Breast epithelium (tissue), 4 donors: ENCODE results near the gene ZNF181. TPM values are rescaled to one million over a fixed set of nuclear protein-coding genes. Genes with fewer than 3 reads are reported as not detected.

Experiments used
- DNase-seq, 2 donors: peaks; one replicate each; pipeline ENCODE4 v3.0.0-alpha.2; 2019; ENCODE audit warnings: low spot score in 2 of 2
- H3K27ac ChIP-seq, 2 donors: fragments of 200-600 bp; sonication (generic) in 1 of 2; one replicate each; pipeline ENCODE4 v1.5.1; 2016 to 2019; ENCODE audit warnings: mild to moderate bottlenecking in 1 of 2
- H3K27me3 ChIP-seq, 2 donors: fragments of 200-600 bp; sonication (generic) in 1 of 2; one replicate each; pipeline versions ENCODE4 v1.5.1 to v1.6.0; 2017 to 2019; ENCODE audit warnings: control low read depth in 1 of 2, mild to moderate bottlenecking in 1 of 2
- H3K36me3 ChIP-seq: fragments of 200-600 bp; one replicate; pipeline ENCODE4 v1.5.1; 2019
- H3K4me1 ChIP-seq, 2 donors: fragments of 200-600 bp; sonication (generic); one replicate each; pipeline ENCODE4 v1.5.1; 2016 to 2019; ENCODE audit warnings: control low read depth in 1 of 2
- H3K4me3 ChIP-seq, 3 donors: fragments of 200-600 bp; sonication (generic); 1 replicate in 2 of 3; 2 replicates in 1 of 3; pipeline ENCODE4 v1.5.1; 2016 to 2019; ENCODE audit warnings: mild to moderate bottlenecking in 3 of 3, moderate library complexity in 2 of 3
- H3K9me3 ChIP-seq, 2 donors: fragments of 200-600 bp; sonication (generic) in 1 of 2; one replicate each; pipeline ENCODE4 v1.5.1; 2016 to 2019; ENCODE audit warnings: control low read depth in 1 of 2
- POLR2A ChIP-seq: fragments of 450-650 bp; IDR thresholded peaks from one replicate; pipeline ENCODE4 v1.6.1; 2016; ENCODE audit warnings: antibody characterized with exemption, mild to moderate bottlenecking, moderate library complexity
- POLR2AphosphoS5 ChIP-seq, 3 donors: sonication (generic); formaldehyde crosslinking; IDR thresholded peaks; one replicate each; pipeline ENCODE4 v1.6.1; 2017; ENCODE audit warnings: antibody characterized with exemption in 3 of 3
- intact Hi-C: fragments of 100-400 bp; cut with DNase I; formaldehyde crosslinking; loops from one replicate; pipeline ENCODE4 v1.15.1; 2023; ENCODE audit warnings: low total_unique reads
- total RNA-seq, 3 donors: library from RNA; depleted of rRNA; stranded (reverse); fragments of >200 nt; gene quantifications; one replicate each; pipeline ENCODE4 v1.1.0, GENCODE V29; 2016
- TF ChIP-seq, protein P1 (sequence below), 3 donors: fragments of 450-650 bp; IDR thresholded peaks; one replicate each; pipeline ENCODE4 v1.5.1; 2016 to 2017; ENCODE audit warnings: antibody characterized with exemption in 3 of 3, mild to moderate bottlenecking in 3 of 3, moderate library complexity in 3 of 3

The ZNF181 gene
- total RNA-seq, 3 donors from 2014 or later = 15.7 to 48.3 (median 22.0) TPM

DNA sequence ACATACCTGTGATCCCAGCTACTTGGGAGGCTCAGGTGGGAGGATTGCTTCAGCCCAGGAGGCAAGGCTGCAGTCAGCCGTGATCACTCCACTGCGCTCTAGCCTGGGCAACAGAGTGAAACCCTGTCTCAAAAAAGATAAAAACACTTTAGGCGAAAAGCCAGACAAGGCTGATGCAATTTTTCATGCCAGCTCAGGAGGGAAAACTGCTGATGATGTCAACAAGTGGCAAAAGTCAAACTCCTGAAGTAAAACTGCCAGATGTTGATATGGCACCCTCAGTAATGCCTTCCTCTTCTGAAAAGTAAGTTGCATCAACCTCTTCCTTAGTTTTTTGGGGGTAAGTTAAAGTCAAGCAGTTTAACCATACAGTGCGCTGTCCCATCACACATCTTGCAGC, 23.4 kb downstream of the ZNF181 start:
- no peak for TF ChIP-seq POLR2A
- H3K4me3 ChIP-seq = no peak overlapping the region
- H3K27ac ChIP-seq = no peak overlapping the region
- no peak for DNase-seq
- H3K27me3 ChIP-seq = no peaks in the 10 kb centered on the region
- peaks cover 16% of the 10 kb centered on the region for H3K36me3 ChIP-seq
- peaks cover 75 to 99% of the 10 kb centered on the region in 2 donors for H3K9me3 ChIP-seq
- intact Hi-C loops = no loop called here
- no peaks in the 10 kb centered on the region for H3K4me1 ChIP-seq

GRCh38 chr19:34759218-34759917, 25.3 kb downstream of the ZNF181 start:
- no peak for TF ChIP-seq POLR2AphosphoS5 (IDR thresholded peaks at IDR 0.05)
- no peak for TF ChIP-seq POLR2A
- TF ChIP-seq, protein P1, sequence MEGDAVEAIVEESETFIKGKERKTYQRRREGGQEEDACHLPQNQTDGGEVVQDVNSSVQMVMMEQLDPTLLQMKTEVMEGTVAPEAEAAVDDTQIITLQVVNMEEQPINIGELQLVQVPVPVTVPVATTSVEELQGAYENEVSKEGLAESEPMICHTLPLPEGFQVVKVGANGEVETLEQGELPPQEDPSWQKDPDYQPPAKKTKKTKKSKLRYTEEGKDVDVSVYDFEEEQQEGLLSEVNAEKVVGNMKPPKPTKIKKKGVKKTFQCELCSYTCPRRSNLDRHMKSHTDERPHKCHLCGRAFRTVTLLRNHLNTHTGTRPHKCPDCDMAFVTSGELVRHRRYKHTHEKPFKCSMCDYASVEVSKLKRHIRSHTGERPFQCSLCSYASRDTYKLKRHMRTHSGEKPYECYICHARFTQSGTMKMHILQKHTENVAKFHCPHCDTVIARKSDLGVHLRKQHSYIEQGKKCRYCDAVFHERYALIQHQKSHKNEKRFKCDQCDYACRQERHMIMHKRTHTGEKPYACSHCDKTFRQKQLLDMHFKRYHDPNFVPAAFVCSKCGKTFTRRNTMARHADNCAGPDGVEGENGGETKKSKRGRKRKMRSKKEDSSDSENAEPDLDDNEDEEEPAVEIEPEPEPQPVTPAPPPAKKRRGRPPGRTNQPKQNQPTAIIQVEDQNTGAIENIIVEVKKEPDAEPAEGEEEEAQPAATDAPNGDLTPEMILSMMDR (IDR thresholded peaks at IDR 0.05) = no peak
- Histone ChIP-seq H3K27me3 (no peaks in the 10 kb centered on the region), H3K27ac (no peak overlapping the region), H3K4me1 (no peaks in the 10 kb centered on the region), H3K9me3 (peaks cover 66 to 98% of the 10 kb centered on the region in 2 donors), H3K4me3 (no peak overlapping the region), H3K36me3 (peaks cover 20% of the 10 kb centered on the region)
- intact Hi-C loops = no loop called here
- DNase-seq = no peak

DNA sequence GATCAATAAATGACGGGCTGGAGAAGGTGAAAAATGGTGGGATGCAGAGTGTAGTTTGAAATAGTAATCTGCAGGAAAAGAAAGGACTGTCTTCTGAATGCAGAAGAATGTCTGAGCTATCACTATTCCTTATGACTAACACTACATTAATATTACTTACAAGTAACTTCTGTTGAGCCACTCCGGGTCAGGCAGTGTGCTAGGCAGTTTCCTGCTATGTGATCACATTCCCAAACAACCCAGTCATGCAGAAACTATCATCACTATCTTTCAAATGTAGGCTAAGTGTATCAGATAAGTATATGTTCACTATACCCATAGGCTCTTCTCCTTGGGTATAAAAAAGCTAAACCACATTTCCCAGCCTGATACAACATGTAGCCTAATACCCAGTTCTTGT, 32.3 kb downstream of the ZNF181 start:
- Histone ChIP-seq H3K36me3 (peaks cover 30% of the 10 kb centered on the region), H3K27ac (no peak overlapping the region), H3K9me3 (peaks cover 6 to 31% of the 10 kb centered on the region in 2 donors)

GRCh38 chr19:34767951-34768350, 33.9 kb downstream of the ZNF181 start:
- no peak overlapping the region for H3K4me3 ChIP-seq
- no peak overlapping the region for H3K27ac ChIP-seq
- intact Hi-C loops = no loop called here
- H3K9me3 ChIP-seq = peaks cover 6 to 17% of the 10 kb centered on the region in 2 donors
- TF ChIP-seq POLR2AphosphoS5 (IDR thresholded peaks at IDR 0.05) (no peak), POLR2A (no peak)
- TF ChIP-seq, protein P1 (IDR thresholded peaks at IDR 0.05) = no peak
- peaks cover 20% of the 10 kb centered on the region for H3K36me3 ChIP-seq
- H3K27me3 ChIP-seq = no peaks in the 10 kb centered on the region
- DNase-seq = no peak
- no peaks in the 10 kb centered on the region for H3K4me1 ChIP-seq

More for the DNA sequence above, 32.3 kb downstream of the ZNF181 start:
- no peaks in the 10 kb centered on the region for H3K4me1 ChIP-seq
- H3K4me3 ChIP-seq = no peak overlapping the region
- TF ChIP-seq POLR2AphosphoS5 (IDR thresholded peaks at IDR 0.05) (no peak), POLR2A (no peak)
- TF ChIP-seq, protein P1 (IDR thresholded peaks at IDR 0.05) = no peak
- no peaks in the 10 kb centered on the region for H3K27me3 ChIP-seq
- no peak for DNase-seq
- intact Hi-C loops = no loop called here

DNA sequence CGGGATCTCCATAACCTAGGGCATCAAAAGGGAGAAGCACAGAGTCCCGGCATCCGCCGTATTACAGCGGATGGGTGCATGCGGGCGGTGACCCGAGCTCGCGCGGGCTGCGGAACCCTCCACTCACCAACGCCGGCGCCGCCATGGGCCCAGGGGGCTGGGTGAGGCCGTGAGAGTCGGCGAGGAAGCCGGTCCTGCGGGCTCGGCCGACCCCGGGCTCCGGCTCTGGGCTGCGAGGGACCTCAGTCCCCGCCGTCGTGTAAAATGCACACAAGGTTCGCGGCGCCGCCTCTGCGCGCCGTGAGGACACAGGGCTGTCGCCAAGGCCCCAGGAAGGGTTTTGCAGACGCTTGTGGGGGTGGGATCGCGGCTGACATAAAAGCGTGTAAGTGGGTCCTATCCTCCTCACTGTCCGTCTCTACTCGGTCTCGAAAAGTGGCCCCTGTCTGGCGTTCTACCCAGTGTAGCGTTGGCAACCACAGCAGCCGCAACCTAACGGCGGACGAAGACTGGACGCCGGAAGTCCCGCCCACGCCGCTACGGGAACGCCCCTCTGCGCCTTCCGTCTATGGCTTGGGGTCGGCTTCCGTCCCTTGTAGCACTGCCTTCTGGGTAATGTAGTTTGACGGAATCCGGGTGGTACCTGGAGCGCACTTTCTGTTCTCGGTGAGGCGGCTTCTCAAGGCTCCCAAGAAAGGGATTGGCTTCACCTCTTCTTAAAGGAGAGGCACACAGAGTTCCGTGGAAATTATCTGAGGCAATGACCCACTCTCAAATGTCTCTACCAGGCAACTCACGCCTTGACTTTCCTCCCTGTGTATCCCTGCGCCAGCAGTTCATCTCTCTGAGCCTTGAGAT, 38.9 kb downstream of the ZNF181 start, which contains the start of gene ZNF599:
ZNF599 (minus strand) TSS at position 519 of the 858 bp plus-strand sequence; CDS start at position 145, 374 bp downstream.
- no peaks in the 10 kb centered on the region for H3K9me3 ChIP-seq
- H3K4me3 ChIP-seq = peak within 1 kb of the TSS; percentile 84 to 85 (median 85)
- DNase-seq = peak; percentile 84 to 89
- no peaks in the 10 kb centered on the region for H3K4me1 ChIP-seq
- no peaks in the 10 kb centered on the region for H3K27me3 ChIP-seq
- TF ChIP-seq POLR2A = peak; percentile 28
- TF ChIP-seq POLR2AphosphoS5 (IDR thresholded peaks at IDR 0.05) = peak; percentile 67 to 80 (median 74)
- TF ChIP-seq, protein P1 (IDR thresholded peaks at IDR 0.05) = no peak
- H3K27ac ChIP-seq = peak within 1 kb of the TSS; percentile 81 to 89
- intact Hi-C loops = no loop called here
- H3K36me3 ChIP-seq = no peaks in the 10 kb centered on the region
